ENCODE results near the gene UST. TPM values are rescaled to one million over a fixed set of nuclear protein-coding genes. Genes with fewer than 3 reads are reported as not detected.

Gene UST
- total RNA-seq, 2 experiments from 2014 or later = 1.5 to 2.3 TPM

DNA sequence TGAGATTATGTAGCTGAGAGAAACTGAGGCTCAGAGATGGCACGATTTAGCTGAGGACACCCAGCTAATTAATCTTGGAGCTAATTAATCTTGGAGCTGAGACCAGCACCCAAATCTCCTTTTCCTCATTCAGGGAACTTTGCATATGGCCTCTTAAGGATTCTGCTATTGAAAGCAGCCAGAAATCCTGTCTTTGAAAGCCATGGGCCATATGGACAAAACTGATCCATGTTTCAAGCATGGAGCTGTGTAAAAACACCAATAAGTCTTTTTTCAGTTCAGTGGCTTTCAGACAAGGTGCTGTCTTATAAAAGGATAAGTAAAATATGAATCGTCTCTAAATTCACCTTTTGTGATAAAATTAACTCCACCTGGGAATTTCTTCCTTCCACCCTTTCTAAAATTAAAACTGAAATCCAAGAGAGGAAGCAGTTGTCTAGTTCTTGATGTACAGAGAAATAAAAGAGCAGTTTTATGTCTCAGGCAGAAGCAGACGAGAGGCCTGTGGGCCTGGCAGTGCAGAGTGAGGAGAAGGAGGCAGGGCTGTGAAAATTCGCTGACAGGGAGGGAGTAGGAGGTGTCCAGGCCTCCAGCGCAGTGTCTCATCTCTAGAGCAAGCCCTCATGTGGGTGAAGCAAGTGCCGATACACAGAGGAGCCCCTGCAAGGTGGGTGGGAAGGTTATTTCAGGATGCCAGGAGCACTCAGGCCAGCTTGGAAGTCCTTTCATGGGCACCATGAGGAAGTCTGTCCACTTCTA, 266.9 kb downstream of the UST start:
- ATAC-seq (no peak), DNase-seq (no peak)
- no peak overlapping the region for H3K27ac Mint-ChIP-seq
- H3K27me3 Mint-ChIP-seq = no peaks in the 10 kb centered on the region
- H3K4me3 Mint-ChIP-seq = no peak overlapping the region
- no peaks in the 10 kb centered on the region for H3K9me3 Mint-ChIP-seq (ENCODE audit: low read depth)
- no peaks in the 10 kb centered on the region for H3K4me1 Mint-ChIP-seq
- CTCF ChIA-PET = no interaction called here
- H3K36me3 Mint-ChIP-seq = no peaks in the 10 kb centered on the region

DNA sequence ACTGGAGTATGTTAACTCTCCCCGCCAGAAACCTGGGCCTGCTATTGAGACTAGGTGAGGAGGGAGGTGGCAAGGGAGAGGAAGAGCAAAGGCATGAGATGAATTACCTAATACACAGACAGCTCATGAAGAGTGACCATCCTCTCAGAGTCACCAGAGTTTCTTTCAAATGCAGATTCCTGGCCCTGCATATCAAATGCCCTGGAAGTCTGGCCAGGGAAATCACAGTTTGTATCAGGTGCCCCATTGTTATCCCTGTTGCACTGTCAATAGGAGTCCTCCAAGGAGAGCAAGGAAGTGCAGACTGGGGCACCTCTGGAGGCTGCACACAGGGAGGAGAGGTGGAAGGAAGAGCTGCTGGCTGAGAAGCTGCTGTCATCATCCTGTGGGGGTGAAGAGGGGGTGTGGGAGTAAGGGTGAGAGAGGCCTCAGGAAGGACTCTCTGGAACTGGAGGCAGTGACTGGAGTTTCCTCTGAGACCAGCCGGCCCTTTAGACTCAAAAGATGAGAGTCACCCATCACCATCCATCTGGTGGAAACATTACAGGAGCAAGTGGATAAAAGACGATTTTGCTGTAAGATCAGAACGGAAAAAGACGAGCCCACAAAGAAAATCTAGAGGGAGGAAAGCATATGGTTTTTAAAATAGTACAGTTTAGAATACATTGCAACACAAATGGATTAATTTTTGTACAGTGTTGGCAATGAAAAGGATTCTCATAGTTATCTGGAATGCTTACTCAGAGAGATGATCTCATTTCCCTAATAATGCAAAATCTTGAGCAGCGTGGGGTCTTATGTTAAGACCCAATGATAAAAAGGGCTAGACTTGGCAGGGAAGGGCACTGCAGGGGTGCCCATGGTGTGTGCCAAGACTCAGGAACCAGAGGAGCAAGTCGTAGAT, 268.1 kb downstream of the UST start:
- no peak for ATAC-seq
- no peaks in the 10 kb centered on the region for H3K36me3 Mint-ChIP-seq
- no peaks in the 10 kb centered on the region for H3K4me1 Mint-ChIP-seq
- H3K4me3 Mint-ChIP-seq = no peak overlapping the region
- H3K27me3 Mint-ChIP-seq = no peaks in the 10 kb centered on the region
- CTCF ChIA-PET = no interaction called here
- H3K27ac Mint-ChIP-seq = no peak overlapping the region
- H3K9me3 Mint-ChIP-seq (ENCODE audit: low read depth) = no peaks in the 10 kb centered on the region
- DNase-seq = no peak

DNA sequence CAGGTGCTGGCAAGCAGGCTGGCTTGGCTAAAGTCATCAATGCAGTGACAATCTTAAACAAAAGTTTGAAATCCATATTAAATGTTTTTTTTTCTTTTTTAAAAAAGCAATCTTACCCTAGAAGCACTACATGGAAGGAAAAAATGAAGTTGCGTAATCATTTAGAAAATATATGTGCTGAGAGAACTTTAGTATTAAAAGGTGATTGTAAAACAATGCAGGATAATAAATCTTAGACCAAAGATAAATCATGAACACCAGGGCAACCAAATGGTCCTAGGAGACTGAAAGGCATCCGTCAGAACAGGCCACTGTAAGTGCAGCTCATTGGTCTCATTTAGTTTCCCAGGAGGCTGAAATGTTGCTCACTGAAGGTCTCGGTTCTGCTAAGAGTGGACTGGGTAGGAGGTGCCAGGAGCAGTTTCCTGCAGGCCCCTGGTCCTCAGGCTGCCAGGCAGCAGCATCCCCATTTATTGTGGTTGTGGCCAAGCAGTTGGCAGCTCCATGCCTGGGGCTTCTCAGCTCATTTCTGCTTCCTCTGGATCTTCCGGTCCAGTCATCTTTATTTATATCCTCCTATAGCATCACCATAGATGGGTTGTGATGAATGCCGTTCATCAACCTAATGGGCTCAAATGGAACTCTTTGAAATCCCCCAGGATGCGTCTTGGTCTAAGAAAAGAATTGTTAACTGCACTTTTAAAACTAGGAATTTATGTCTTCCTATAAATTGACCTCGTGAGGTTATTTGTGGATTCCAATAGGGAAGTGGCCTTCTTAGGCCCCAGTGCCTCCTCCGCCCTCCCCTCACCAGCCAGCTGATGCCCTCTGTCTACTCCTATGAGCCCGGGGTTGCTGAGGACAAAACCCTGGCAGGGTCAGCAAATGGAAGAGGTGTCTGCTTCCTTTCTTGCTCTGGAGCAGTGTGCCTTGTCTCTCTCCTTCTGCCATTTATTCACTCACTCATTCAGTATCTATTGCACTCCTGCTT, 269.0 kb downstream of the UST start:
- no peak for ATAC-seq
- Mint-ChIP-seq H3K27ac (no peak overlapping the region), H3K36me3 (no peaks in the 10 kb centered on the region), H3K9me3 (ENCODE audit: low read depth) (no peaks in the 10 kb centered on the region), H3K27me3 (no peaks in the 10 kb centered on the region), H3K4me1 (no peaks in the 10 kb centered on the region), H3K4me3 (no peak overlapping the region)
- CTCF ChIA-PET = interaction anchor here (0.8 kb wide), 1 partner anchor 13 kb away, joined by 3 read pairs; no protein-coding TSS in a partner anchor
- DNase-seq = no peak

DNA sequence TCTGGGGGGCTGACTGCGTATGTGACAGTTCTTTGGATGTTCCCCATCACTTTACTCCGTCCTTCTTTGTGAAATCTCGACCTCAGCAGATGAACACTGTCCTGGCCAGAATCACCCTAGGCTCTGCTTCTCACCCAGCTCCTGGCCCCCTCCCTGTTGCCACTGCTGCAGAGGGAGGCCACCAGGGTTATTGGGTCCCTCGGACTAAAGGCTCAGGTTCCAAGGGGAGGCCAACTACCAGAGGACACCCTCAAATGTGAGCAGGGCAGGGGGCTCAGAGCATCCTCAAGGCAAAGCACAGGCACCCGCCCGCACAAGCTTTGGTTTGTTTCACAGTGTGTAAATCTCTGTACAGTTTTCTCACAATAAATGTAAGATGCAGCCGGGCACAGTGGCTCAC, 269.9 kb downstream of the UST start:
- Mint-ChIP-seq H3K4me3 (no peak overlapping the region), H3K36me3 (no peaks in the 10 kb centered on the region), H3K4me1 (peaks cover 1% of the 10 kb centered on the region), H3K27ac (no peak overlapping the region), H3K27me3 (no peaks in the 10 kb centered on the region), H3K9me3 (ENCODE audit: low read depth) (no peaks in the 10 kb centered on the region)
- DNase-seq (no peak), ATAC-seq (no peak)
- CTCF ChIA-PET = interaction anchor here (0.8 to 1.8 kb wide), 2 partner anchors 10 to 12 kb away, joined by 3 to 6 read pairs; no protein-coding TSS in a partner anchor

DNA sequence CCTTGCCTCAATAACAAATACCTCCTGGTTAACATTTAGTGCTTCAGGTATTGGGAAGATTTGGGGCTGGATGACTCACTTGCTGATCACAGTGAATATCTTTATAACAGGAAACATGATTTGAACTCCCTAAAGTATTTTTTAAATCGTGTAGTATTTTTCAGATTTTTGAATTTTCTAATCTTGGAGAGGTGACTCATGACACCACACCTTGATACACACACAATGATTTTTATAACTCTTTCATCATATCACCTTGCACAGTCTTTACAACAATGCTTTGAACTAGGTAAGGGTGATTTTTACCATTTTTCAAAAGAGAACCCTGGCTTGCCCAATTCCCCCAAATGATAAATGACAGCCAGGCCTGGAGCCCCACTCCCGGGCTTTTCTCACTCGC, 273.5 kb downstream of the UST start:
- Mint-ChIP-seq H3K4me1 (peaks cover 2% of the 10 kb centered on the region), H3K9me3 (ENCODE audit: low read depth) (no peaks in the 10 kb centered on the region), H3K4me3 (no peak overlapping the region), H3K27ac (peak overlapping the region; percentile 54), H3K36me3 (peaks cover 20% of the 10 kb centered on the region), H3K27me3 (no peaks in the 10 kb centered on the region)
- CTCF ChIA-PET = no interaction called here
- no peak for DNase-seq
- no peak for ATAC-seq

DNA sequence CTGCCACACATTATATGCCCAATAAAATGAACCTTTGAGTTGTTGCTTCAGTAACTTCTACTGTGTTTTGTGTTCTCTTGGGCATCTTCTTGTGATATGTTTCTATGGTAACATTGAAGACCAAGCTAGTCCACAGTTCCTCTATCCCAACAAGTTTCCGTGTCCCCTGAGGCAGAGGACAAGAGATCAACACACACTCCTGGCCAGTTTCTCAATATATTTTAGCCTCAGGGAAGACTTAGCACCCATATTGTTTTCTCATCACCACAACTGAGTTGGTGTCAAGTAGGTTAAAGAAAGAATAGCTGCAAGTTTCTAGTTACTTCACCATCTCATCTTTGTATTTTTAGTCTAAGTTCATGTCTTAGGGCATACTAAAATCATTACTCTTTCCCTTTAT, 277.5 kb downstream of the UST start:
- no peak overlapping the region for H3K4me3 Mint-ChIP-seq
- CTCF ChIA-PET = interaction anchor here (0.6 to 11.6 kb wide), 5 partner anchors 77 to 521 kb away, joined by 3 to 172 read pairs (median 3); partner anchors contain the start of gene PPIL4
- no peaks in the 10 kb centered on the region for H3K27me3 Mint-ChIP-seq
- peaks cover 5% of the 10 kb centered on the region for H3K9me3 Mint-ChIP-seq (ENCODE audit: low read depth)
- DNase-seq (no peak), ATAC-seq (no peak)
- H3K27ac Mint-ChIP-seq = no peak overlapping the region
- peaks cover 14% of the 10 kb centered on the region for H3K4me1 Mint-ChIP-seq
- peaks cover 38% of the 10 kb centered on the region for H3K36me3 Mint-ChIP-seq

DNA sequence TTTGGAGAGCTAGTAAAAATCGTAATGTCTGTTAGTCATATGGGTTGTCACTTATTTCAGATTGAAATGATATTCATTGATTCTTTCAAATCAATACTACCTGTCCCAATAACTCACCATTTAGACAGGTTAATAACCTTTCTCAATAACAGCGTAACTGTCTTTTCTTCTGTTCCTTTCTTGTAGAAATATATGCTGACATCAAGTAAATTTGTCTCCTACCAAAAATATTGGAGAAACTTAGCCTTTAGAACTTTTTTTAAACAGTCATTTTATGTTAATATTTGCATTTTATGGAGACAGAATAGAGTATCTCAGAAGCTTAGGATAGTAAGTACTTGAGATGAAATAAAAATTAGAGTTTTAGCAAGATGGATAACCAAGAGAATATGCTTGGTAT, 278.2 kb downstream of the UST start:
- CTCF ChIA-PET = interaction anchor here (0.6 to 11.6 kb wide), 4 partner anchors 133 to 492 kb away, joined by 3 to 172 read pairs (median 3); no protein-coding TSS in a partner anchor
- H3K9me3 Mint-ChIP-seq (ENCODE audit: low read depth) = peaks cover 5% of the 10 kb centered on the region
- H3K27ac Mint-ChIP-seq = no peak overlapping the region
- H3K27me3 Mint-ChIP-seq = no peaks in the 10 kb centered on the region
- peaks cover 21% of the 10 kb centered on the region for H3K4me1 Mint-ChIP-seq
- peaks cover 38% of the 10 kb centered on the region for H3K36me3 Mint-ChIP-seq
- no peak overlapping the region for H3K4me3 Mint-ChIP-seq
- ATAC-seq (no peak), DNase-seq (no peak)

DNA sequence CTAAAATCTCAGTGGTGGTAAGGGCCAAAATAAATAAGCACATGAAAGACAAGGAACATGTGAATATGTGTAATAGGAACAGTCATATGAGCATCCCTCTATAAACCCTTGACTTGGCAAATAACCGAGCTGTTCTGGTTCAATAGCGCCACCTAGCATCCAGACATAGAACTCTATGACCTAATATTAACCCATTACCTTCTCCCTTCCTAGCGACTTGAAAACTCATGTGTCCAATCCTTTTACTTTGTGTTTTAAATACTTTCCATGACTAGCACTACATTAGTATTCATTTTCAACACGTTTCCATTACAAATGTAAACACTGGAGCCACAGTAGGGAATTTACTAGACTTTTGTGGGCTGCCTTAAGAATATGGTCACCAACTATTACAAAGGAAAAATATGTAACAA, 279.7 kb downstream of the UST start:
- H3K36me3 Mint-ChIP-seq = peaks cover 38% of the 10 kb centered on the region
- no peaks in the 10 kb centered on the region for H3K27me3 Mint-ChIP-seq
- H3K4me1 Mint-ChIP-seq = peaks cover 36% of the 10 kb centered on the region
- no peak for DNase-seq
- peaks cover 5% of the 10 kb centered on the region for H3K9me3 Mint-ChIP-seq (ENCODE audit: low read depth)
- no peak overlapping the region for H3K4me3 Mint-ChIP-seq
- ATAC-seq = no peak
- no peak overlapping the region for H3K27ac Mint-ChIP-seq
- CTCF ChIA-PET = interaction anchor here (0.7 to 11.6 kb wide), 18 partner anchors 9 to 508 kb away, joined by 3 to 172 read pairs (median 4); partner anchors contain the start of gene ZC3H12D

DNA sequence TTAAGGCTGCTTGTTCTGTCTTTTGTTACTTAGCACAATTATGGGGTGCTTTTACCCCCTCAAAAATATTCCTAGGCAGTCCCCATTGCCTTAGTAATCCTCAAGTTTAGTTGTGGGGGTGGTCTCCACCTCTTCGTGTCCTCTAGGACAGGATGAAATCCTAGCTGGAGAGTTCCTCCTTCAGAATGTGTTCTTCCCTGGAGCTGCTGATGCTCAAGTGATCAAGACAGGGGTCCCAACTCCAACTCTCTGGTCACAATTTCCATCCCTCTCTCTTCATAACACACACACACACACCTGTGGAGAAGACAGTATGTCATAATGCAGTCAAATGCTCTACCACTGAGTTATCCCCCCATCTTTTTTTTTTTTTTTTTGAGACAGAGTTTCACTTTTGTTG, 280.7 kb downstream of the UST start:
- CTCF ChIA-PET = interaction anchor here (0.9 to 11.6 kb wide), 15 partner anchors 10 to 507 kb away, joined by 3 to 172 read pairs (median 6); partner anchors contain the start of gene ZC3H12D
- H3K9me3 Mint-ChIP-seq (ENCODE audit: low read depth) = peaks cover 5% of the 10 kb centered on the region
- DNase-seq = no peak
- H3K27me3 Mint-ChIP-seq = no peaks in the 10 kb centered on the region
- H3K27ac Mint-ChIP-seq = no peak overlapping the region
- H3K4me1 Mint-ChIP-seq = peaks cover 43% of the 10 kb centered on the region
- no peak overlapping the region for H3K4me3 Mint-ChIP-seq
- no peak for ATAC-seq
- peaks cover 40% of the 10 kb centered on the region for H3K36me3 Mint-ChIP-seq

DNA sequence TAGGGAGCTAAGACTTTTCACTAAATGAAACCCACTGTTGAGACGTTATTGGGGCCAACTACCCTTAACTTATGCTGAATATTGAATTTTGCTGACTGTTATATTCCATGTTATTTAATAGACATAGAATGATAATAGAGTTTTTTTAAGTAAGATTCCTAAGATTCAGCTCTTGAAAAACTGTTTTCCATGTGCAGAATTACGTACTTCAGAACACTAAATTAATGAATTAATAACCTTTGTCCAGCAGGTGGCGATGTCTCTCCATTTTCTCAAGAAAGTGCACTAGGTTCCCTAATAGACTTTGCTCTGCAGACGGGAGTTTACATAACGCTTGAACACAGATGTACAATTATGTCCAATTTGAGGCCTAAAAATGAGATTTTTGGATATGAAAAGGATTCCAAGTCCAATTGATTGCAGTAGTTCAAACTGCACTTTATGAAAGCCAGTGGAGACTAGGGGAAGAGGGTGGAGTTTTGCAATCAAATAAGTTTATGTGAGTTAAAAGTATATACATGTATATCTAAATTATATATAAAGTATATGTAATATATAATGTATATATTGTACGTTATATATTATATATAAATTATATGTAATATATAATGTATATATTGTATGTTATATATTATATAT, 282.1 kb downstream of the UST start:
- peak overlapping the region; percentile 32 for H3K4me3 Mint-ChIP-seq
- ATAC-seq = peak; percentile 10
- peaks cover 5% of the 10 kb centered on the region for H3K9me3 Mint-ChIP-seq (ENCODE audit: low read depth)

DNA sequence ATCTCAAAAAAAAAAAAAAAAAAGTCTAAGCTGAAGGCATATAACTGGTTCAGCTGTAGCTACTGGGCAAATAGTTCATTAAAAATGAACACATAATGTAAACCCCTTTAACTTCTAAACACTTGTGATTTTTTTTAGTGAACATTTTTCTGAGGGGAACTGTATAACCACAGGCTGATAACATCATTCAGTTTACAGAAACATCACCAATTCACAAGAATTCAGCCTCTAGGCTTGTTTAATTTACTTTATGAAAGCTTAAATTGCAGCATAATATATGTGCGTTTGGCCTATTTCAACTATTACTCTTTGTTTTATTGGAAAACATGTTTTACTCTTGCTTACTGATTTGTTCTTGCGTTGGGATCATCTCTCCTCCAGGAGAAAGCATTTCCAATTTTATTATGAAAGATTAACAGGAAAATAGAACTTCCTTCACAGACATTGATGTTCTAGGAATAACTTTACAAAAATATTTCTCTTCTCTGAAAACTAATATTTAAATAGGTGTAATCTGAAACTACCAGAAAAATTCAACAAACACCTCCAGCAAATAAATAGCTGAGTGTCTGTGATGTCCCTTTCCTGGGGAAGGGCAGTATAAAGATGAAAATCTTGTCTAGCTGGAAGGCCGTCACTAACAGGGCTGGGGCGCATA, 284.5 kb downstream of the UST start:
- Mint-ChIP-seq H3K36me3 (peaks cover 16% of the 10 kb centered on the region), H3K4me1 (peaks cover 76% of the 10 kb centered on the region), H3K4me3 (peak overlapping the region; percentile 93), H3K9me3 (ENCODE audit: low read depth) (peaks cover 3% of the 10 kb centered on the region), H3K27ac (peak overlapping the region; percentile 98), H3K27me3 (no peaks in the 10 kb centered on the region)
- DNase-seq = no peak
- CTCF ChIA-PET = interaction anchor here (0.5 to 11.6 kb wide), 24 partner anchors 10 to 514 kb away, joined by 3 to 172 read pairs (median 4); partner anchors contain the start of gene PPIL4
- ATAC-seq = peak; percentile 17

More for the DNA sequence above, 282.1 kb downstream of the UST start:
- Mint-ChIP-seq H3K36me3 (peaks cover 32% of the 10 kb centered on the region), H3K4me1 (peaks cover 55% of the 10 kb centered on the region), H3K27ac (peak overlapping the region; percentile 72), H3K27me3 (no peaks in the 10 kb centered on the region)
- peak; percentile 83 for DNase-seq
- CTCF ChIA-PET = interaction anchor here (0.7 to 11.6 kb wide), 29 partner anchors 10 to 516 kb away, joined by 3 to 172 read pairs (median 4); no protein-coding TSS in a partner anchor
